GM18907 (cell line): ENCODE data around the gene RMRP.

Experiments
- ATAC-seq: cut with Tn5 transposase; IDR thresholded peaks from one replicate; pipeline ENCODE4 v1.9.1; 2021; ENCODE audit warnings: mild to moderate bottlenecking, moderate library complexity; ENCODE audit not compliant: unreplicated experiment

The RMRP gene

GRCh38 chr9:35657546-35658136, at the start of gene RMRP:
Gene RMRP, minus strand, starts transcription at chr9:35658019.
- peak; percentile 84 for ATAC-seq

- ATAC-seq = no peak
Measured at GRCh38 chr9:35706951-35707350, 49.1 kb upstream of the RMRP start.

DNA sequence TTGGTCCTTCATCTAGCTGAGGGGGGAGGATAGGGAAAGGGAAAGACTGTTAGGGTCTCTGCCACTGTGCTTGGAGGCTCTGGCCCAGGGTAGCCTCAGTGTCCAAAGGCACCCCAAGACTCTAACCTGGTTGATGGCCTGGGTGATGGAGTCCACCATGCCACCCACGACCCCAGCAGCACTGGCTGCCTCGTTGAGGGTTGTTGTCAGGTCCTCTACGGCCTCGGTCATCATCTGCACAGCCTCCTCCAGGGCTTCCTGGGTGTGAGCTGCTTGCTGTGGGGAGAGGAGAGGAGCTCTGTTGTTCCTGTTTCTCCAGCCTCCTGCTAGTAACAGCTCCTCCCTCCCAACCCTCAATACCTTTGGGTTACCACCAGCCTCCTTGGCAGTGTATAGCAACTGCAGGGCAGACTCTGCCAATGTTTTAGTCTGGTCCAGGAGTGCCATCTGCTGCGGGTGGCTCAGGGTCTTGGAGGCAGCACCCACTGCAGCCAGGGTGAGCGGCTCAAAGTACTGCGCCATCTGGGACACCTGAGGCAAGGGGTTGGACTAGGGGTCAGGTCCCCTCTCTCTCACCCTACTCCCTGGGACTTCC, 48.1 kb upstream of the RMRP start:
- no peak for ATAC-seq

DNA sequence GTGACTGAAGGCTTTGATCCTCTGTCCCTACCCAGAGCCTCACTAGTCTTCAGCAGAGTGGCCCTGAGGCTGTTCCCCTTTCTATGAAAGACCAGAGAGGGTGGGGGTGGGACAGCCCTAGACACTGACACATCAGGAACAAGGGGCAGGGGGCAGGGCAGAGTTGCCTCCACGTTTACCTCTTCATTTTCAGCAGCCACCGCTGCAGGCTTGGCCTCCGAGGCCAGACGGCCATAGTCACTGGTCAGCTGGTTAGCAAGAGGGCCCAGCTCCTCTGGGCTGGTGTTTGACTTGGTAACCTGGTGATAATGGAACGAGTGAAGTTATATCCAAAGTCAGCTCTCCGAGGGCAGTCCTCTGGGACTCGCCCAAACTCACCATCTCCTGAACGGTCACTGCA, 47.6 kb upstream of the RMRP start:
- ATAC-seq = no peak

DNA sequence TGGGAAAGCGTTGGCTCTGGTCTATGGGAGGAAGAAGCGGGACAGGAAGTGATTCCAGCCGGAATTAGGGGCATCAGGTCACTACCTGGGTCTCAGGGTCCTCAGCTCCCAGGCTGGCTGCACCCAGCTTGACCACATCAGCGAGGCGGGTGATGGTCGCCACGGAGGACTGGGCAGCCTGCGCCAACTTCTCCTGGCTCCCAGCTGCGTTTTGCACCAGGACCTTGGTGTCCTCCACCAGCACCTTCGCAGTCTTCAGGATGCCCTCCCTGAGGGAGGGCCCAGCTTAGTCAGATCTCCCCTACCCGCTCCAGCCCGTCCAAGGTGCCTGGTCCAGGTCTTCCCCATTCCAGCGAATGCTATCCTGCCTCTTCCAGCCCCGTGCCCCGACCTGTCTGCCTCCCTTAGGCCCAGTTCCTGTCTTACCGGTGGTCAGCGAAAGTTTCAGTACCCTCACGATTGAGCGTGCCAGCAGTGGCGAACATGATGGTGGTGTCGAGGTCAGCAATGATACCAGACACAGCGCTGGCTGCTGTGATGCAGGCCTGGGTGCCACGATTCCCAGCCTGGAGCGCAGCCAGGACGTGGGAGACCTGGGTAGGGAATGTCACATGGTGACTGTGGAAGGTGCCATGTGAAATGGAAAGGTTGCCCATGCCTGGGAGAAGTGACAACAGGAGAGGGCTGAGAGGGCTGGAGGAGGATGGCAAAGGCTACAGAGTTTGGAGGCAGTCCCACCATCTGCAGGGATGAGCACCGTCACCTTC, 46.3 kb upstream of the RMRP start:
- ATAC-seq = no peak

DNA sequence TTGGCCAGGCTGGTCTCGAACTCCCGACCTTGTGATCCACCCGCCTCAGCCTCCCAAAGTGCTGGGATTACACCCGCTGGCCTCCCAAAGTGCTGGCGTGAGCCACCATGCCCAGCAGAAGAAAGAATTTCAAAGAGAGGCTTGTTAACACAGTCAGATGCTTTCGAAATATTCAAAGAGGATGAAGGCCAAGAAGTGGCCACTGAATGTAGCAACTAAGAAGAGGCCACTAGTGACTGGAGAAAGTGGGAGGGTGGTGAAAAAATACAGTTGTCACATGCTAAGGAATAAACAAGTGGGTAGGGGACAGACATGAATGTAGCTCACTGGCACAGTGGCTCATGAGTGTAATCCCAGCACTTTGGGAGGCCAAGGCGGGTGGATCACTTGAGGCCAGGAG, 44.9 kb upstream of the RMRP start:
- no peak for ATAC-seq

GRCh38 chr9:35700942-35701341, 43.1 kb upstream of the RMRP start:
- ATAC-seq = no peak

DNA sequence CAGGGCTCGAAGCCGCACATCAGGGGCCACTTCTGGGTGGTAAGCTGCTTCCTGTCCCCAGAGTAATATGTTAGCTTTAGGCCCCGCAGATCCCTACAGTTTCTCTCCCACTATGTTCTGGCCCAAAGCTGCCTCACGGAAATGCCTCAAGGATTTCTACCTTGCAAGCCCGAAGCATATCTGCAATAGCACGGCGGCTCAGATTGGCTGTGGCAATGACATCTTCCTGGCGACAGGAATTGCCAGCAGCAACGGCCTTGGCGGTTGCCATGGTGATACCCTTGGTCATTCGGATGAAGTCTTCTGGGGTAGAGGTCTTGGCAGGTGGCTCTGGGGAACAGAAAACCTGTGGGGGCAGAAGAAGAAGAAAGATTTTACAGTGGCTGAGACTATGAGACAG, 42.2 kb upstream of the RMRP start:
- ATAC-seq = no peak

GRCh38 chr9:35698231-35698630, 40.4 kb upstream of the RMRP start:
- ATAC-seq = no peak

DNA sequence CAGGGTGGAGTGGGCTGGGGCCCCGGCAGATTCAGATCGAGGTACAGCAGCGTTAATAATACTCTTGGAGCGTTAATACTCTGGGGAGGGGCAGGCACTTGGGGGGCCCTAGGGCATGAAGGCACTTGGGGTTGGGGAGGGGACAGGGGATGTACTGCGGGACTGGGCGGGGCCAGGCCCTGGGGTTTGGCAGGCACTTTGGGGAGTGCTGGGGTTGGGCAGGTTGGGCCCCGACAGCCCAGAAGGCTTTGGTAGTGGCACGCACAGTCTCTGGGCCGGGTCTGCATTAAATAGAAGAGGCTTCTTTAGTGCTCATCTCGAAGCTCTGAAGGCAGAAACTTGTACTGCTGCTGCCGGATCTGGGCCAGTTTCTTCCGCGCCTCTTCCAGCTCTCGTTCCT, 39.7 kb upstream of the RMRP start:
- ATAC-seq = no peak

DNA sequence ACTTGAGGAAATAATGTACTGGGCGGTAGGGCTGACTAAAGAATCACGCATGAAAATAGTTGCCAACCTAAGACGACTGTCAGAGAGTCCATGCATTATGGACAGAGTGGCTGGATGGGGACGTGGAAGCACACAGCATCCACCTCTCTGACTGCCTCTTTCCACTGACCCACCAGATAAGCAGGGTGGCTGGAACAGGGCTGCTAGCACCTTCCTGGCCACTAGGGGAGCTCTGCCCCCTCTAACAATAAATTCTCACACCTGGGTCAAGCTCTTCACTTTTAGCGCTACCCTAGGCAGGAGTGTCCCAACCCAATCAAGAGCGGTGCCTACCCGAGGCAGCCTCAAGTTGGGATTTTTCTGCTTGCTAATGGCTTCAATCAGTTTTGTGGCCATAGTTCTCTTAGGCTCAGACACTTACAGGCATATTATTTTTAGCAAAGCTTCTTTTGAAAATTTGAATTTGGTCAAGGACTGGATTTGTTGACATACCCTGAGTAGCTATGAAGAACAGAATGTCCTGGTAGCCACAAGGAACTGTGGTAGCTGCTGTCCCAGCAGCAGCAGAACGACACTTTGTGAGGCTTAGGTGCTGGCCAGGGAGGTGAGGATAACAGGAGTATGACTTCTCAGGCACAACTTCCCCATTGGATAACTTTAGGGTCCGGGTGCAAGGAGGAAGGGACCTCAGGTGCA, 38.8 kb upstream of the RMRP start:
- ATAC-seq = peak; percentile 74

- no peak for ATAC-seq
Measured at GRCh38 chr9:35695943-35696401, 38.2 kb upstream of the RMRP start.

DNA sequence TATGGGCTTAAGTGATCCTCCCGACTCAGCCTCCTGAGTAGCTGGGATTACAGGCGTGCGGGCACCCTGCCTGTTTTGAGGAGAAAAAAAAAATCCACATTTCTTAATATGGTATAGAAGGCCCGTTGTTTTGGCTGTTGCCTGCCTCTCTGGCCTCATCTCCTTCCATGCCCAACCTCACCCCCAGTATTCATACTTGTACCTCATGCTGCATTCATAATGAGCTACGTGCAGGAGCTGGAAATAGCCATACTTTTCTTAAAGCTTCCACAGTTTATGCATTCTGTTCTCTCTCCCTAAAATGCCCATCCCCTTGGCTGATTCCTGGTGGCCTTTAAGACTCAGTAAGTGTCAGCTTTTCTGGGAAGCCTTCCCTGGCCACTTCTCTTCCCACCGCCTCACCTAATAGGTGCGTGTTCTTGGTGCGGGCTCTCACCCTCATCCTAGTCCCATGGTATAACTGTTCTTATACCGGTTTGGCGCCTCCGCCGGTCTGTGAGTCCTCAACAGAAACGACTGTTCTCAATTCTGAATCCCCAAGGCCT, 34.0 kb upstream of the RMRP start:
- ATAC-seq = no peak

DNA sequence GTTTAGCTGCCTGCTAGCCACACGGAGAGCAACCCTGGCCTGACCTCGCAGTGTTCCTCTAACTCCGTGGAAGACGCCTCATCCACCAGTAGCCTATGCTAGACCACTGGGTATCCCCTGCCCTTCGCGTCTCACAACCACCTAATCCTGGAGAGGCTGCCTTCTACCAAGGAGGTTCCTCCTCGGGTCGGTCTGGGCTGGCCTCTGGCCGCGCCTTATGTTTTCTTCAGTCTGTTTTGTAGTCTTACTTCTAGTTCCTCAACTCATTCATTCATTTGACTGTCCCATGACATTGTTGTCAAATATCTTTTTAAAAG, 33.5 kb upstream of the RMRP start:
- ATAC-seq = no peak

DNA sequence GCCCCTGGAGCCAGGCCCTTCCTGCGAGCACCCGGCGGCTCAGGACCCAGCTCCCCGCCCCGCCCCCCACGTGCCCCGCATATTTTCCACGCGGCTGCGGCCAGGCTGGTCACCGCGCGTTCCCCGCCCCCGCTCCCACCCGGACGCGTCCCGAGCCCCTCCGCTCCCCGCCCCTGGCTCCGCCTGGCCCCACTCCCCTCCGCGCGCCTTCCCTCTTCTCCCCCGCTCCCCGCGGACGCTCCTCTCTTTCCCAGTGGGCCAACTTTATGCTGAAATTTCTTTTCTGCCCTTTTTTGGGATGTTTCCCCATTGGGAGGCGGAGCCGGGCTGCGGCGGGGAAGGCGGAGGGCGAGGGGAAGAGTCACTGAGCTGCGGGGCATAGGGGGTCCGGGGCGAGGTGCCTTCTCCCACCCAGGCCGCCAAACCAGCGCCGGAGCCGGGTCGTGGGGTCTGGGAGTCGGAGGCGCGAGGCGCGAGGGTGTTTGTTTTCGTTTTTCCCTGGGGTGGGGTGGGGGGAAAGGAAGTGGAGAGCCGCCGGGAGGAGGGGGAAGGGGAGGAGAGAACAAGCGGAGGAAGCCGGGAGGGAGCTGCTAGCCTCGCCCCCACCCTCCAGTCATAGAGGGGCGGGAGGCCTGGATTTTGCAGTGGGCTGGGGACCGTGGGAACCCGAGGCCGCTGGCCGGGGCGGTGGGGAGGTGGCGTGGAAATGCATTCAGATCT, 33.0 kb upstream of the RMRP start:
- no peak for ATAC-seq

- no peak for ATAC-seq
Measured at GRCh38 chr9:35690294-35690613, 32.4 kb upstream of the RMRP start.

DNA sequence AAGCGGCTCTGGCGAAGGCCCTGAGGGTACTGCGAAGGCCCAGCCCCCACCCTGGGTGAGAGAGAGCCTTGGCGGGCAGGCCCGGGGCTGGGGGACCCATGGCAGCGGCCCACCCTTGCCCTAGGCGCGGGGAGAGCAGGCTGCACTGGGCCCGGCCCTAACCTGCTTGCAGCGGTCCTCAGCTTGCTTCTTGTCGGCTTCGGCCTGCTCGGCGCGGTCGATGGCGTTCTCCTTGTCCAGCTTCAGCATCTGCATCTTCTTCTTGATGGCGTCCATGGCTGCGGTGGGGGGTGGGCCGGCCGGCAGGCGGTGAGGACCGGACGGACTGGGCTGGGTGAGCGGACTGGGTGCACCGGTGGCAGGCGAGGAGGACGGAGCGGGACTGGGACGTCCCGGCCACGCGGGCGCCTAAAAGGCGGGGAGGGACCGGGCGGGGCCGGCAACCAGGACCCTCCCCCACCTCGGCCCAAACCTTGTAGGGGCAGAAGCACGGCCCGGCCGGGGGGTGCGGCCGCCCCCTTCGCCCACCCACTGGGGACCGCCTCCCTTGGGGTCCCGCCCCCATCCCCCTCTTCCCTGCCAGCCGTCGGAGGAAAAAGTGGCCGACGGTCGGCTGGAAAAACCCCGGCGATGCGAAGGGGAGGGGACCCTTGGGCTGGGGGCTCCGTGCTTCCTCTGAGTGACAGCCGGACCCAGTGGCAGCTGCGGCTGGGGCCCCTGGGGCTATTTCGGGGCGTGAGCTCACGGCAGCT, 31.9 kb upstream of the RMRP start, which contains the start of gene TPM2:
Gene TPM2, minus strand, starts transcription at position 384 of the 752 bp plus-strand sequence. Its CDS starts 108 bp downstream, at position 276.
- ATAC-seq = no peak

DNA sequence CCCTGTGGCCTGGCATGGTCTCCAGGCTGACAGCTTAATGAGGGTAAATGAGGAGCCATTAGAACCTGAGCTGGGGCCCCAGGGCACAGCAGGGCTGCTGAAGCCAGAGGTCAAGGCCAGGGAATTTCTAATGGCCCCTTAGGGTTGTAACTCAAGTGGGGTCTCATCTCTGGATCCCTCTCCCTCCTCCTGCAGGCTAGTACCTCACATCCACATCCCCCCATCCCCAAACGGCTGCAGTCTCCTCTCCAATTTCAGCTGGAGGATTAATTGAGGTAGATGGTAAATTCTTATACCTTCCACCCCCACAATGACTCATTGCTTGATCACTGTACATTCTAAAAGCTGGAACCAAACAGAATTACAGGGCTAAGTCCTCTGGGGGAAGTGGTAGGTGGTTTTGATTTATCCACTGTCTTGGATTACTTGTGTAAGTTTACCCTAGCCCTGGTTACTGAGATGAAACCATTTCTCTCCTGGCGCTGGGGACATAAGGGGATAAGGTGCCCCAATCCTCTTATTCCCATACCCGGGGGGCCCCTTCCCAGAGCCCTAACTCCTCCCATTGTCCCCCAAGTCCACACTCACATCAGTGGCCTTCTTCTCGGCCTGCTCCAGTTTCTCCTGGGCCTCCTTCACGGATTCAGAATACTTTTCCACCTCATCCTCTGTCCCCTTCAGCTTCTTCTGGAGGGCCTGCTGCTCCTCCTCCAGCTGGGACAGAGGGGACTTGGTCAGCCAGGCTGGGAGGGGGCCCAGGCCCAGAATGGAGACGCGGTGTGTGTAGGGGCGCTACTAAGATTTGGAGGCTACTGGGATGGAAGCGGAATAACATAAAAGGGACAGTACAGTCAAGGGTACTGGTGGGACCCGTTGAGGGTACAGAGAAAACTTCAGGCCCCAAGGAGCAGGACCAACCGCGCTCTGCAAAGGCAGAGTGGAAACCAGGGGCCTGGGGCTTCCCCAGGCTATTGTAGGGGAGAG, 31.0 kb upstream of the RMRP start:
- ATAC-seq = no peak

DNA sequence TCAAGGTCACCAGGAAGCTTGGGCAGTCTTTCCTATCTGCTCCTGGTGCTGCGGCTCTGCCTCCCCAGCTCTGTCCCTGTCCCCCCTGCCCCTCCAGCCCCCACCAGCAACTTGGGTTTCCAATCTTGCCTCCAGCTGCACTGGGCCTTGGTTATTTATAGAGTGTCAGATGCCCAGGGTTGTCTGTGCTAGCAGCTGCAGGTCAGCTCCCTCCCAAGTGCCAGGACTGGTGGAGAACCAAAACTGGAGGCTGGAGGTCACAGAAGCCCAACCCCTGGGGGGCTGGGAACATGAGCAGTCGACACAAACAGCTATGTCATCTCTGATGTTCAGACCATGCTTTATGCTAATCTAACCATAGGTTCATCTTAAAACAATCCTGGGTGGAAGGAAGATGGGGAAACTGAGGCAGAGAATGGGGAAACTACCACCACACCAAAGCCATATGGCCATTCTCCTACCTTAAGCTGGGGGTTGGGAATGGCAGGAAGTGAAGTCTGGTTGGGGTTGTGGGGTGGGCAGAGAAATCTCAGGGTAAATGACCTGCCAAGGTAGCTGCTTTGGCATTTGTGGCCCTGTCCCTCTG, 30.2 kb upstream of the RMRP start:
- no peak for ATAC-seq
